A673 (cell line): Measurements from ENCODE around the gene CCL16. TPM values are rescaled to one million over a fixed set of nuclear protein-coding genes. Genes with fewer than 3 reads are reported as not detected.

Experiments used
- BruUV-seq: library from RNA; stranded (reverse); fragments of 400-500 nt; replicated peaks from 2 replicates; lab custom pipeline; 2021; lab: Mats Ljungman, UMichigan
- CTCF ChIA-PET: fragments of 300-600 bp; sonication (Branson Sonifier 250); formaldehyde crosslinking; loops from one replicate; lab custom pipeline; 2022; ENCODE audit warnings: antibody characterized with exemption; lab: Charles Lee
- POLR2A ChIA-PET: fragments of 300-600 bp; sonication (Branson Sonifier 250); formaldehyde crosslinking; loops from one replicate; lab custom pipeline; 2022; ENCODE audit warnings: antibody characterized with exemption; ENCODE audit not compliant: low non-redundant PET; lab: Charles Lee
- DNase-seq: peaks from one replicate; pipeline ENCODE4 v3.0.0-alpha.2; 2015; ENCODE audit warnings: low spot score
- H3K27ac ChIP-seq: fragments of 200-600 bp; sonication (generic); 2 replicates; pipeline ENCODE4 v1.5.1; 2016; ENCODE audit warnings: mixed run types, low read depth, mild to moderate bottlenecking, mixed read lengths, antibody characterized with exemption, low read length; ENCODE audit not compliant: poor library complexity, severe bottlenecking
- H3K27me3 ChIP-seq: fragments of 200-600 bp; sonication (generic); replicated peaks from 2 replicates; pipeline ENCODE4 v1.6.1; 2017; ENCODE audit warnings: mixed run types, low read depth, mild to moderate bottlenecking, mixed read lengths, antibody characterized with exemption, low read length; ENCODE audit not compliant: insufficient read depth, poor library complexity
- H3K36me3 ChIP-seq: fragments of 200-600 bp; sonication (generic); 2 replicates; pipeline ENCODE4 v1.6.1; 2016; ENCODE audit warnings: mixed run types, mild to moderate bottlenecking, mixed read lengths, antibody characterized with exemption, low read length; ENCODE audit not compliant: insufficient read depth, poor library complexity, severe bottlenecking
- H3K4me1 ChIP-seq: fragments of 200-600 bp; sonication (generic); 2 replicates; pipeline ENCODE4 v1.6.1; 2017; ENCODE audit warnings: mixed run types, mild to moderate bottlenecking, mixed read lengths, antibody characterized with exemption, low read length; ENCODE audit not compliant: insufficient read depth, poor library complexity, severe bottlenecking
- H3K4me3 ChIP-seq: fragments of 200-600 bp; sonication (generic); 2 replicates; pipeline ENCODE4 v1.5.1; 2016; ENCODE audit warnings: low read depth, mixed run types, mild to moderate bottlenecking, mixed read lengths, low read length; ENCODE audit not compliant: poor library complexity, severe bottlenecking
- H3K9me3 ChIP-seq: fragments of 200-600 bp; sonication (generic); 2 replicates; pipeline ENCODE4 v1.6.1; 2016; ENCODE audit warnings: mixed run types, low read depth, mild to moderate bottlenecking, mixed read lengths, antibody characterized with exemption, low read length; ENCODE audit not compliant: poor library complexity, severe bottlenecking
- CTCF ChIP-seq: fragments of 300-800, 200-600 bp; sonication (generic); conservative IDR thresholded peaks from 2 replicates; pipeline ENCODE4 v1.5.1; 2017; ENCODE audit warnings: low read depth, mild to moderate bottlenecking, antibody characterized with exemption, low read length, moderate library complexity, mixed read lengths
- EZH2 ChIP-seq: fragments of 200-600 bp; sonication (generic); IDR thresholded peaks from 2 replicates; pipeline ENCODE4 v1.6.1; 2017; ENCODE audit warnings: borderline replicate concordance, low read depth, mild to moderate bottlenecking, mixed read lengths, antibody characterized with exemption, low read length; ENCODE audit not compliant: poor library complexity, severe bottlenecking
- intact Hi-C: fragments of 100-400 bp; cut with micrococcal nuclease; formaldehyde crosslinking; loops from one replicate; pipeline ENCODE4 v1.10.0; 2022; ENCODE audit not compliant: unreplicated experiment
- total RNA-seq: library from RNA; stranded (reverse); gene quantifications from 2 replicates; pipeline ENCODE4 v1.2.3, GENCODE V29; 2021

CCL16 gene
- total RNA-seq, 1 experiment from 2014 or later: not detected

- H3K27me3 ChIP-seq: no peaks in the 10 kb centered on the region
- no peaks in the 10 kb centered on the region for H3K36me3 ChIP-seq
- no peak for DNase-seq
- ChIA-PET CTCF (no interaction called here), POLR2A (no interaction called here)
- no peak overlapping the region for H3K27ac ChIP-seq
- TF ChIP-seq CTCF (no peak), EZH2 (no peak)
- H3K4me1 ChIP-seq: no peaks in the 10 kb centered on the region
- BruUV-seq: no TSS peak
- no peak overlapping the region for H3K4me3 ChIP-seq
- H3K9me3 ChIP-seq: no peaks in the 10 kb centered on the region
- intact Hi-C loops: loop anchor here (10.0 kb wide), 2 partner anchors 106 to 516 kb away; partner anchors contain the start of gene ZNHIT3
These were observed 12.7 kb downstream of the CCL16 start for GRCh38 chr17:35968520-35969054.

- Histone ChIP-seq H3K27ac (no peak overlapping the region), H3K4me3 (no peak overlapping the region), H3K27me3 (no peaks in the 10 kb centered on the region), H3K4me1 (no peaks in the 10 kb centered on the region), H3K36me3 (no peaks in the 10 kb centered on the region), H3K9me3 (no peaks in the 10 kb centered on the region)
- CTCF ChIA-PET: no interaction called here
- no peak for DNase-seq
- intact Hi-C loops: loop anchor here (10.0 kb wide), 2 partner anchors 110 to 520 kb away; partner anchors contain the start of gene ZNHIT3
- POLR2A ChIA-PET: no interaction called here
- no TSS peak for BruUV-seq
- no peak for TF ChIP-seq CTCF
- no peak for TF ChIP-seq EZH2
These were observed 16.0 kb downstream of the CCL16 start for GRCh38 chr17:35965272-35965671.

- CTCF ChIA-PET: no interaction called here
- no TSS peak for BruUV-seq
- no peak for DNase-seq
- H3K27ac ChIP-seq: no peak overlapping the region
- H3K27me3 ChIP-seq: no peaks in the 10 kb centered on the region
- H3K4me1 ChIP-seq: no peaks in the 10 kb centered on the region
- no peak for TF ChIP-seq CTCF
- no peak for TF ChIP-seq EZH2
- no peaks in the 10 kb centered on the region for H3K9me3 ChIP-seq
- H3K4me3 ChIP-seq: no peak overlapping the region
- intact Hi-C loops: loop anchor here (10.0 kb wide), 2 partner anchors 111 to 521 kb away; partner anchors contain the start of gene ZNHIT3
- POLR2A ChIA-PET: interaction anchor here (0.6 kb wide), 1 partner anchor 14 kb away, joined by 4 read pairs; no protein-coding TSS in a partner anchor
- no peaks in the 10 kb centered on the region for H3K36me3 ChIP-seq
These were observed 17.6 kb downstream of the CCL16 start for GRCh38 chr17:35963663-35964062.
